ENCODE measurements around the gene NPPA.

NPPA gene

GRCh38 chr1:11841245-11842153, 6.1 kb downstream of the NPPA start:
- peak; percentile 33 for DNase-seq

- DNase-seq, result no peak
Measured at GRCh38 chr1:11839727-11840705, 7.6 kb downstream of the NPPA start.

GRCh38 chr1:11838349-11839272, 9.0 kb downstream of the NPPA start:
- peak; percentile 1 for DNase-seq

- DNase-seq, result no peak
Measured at GRCh38 chr1:11837767-11838348, 9.7 kb downstream of the NPPA start.

DNA sequence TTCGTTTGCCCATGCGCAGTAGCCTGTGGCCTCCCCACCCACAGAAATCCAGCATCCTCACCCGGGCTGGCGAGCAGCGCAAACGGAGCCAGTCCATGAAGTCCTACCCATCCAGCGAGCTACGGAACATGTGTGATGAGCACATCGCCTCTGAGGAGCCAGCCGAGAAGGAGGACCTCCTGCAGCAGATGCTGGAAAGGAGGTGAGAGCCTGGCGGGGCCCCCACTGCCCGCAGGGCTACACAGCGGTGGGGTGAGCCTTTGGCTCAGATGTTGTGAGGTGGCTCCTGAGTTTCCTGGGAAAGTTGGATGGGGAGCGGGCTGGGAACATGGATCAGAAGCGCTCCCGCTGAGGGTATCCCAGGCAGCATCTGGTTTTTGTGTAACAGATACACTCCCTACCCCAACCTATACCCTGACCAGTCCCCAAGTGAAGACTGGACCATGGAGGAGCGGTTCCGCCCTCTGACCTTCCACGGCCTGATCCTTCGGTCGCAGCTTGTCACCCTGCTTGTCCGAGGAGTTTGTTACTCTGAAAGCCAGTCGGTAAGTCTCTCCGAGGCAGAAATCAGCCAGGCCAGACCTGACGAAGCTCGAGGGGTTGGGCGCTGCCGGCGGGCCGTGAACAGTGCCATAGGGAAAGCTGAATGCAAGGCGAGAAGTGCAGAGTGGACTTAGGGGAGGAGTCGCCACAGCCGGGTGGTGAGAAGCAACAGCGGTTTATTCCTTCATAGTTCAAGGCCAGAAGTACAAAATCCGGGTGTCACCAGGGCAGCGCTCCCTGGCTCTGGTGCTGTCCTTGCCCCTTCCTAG, 10.4 kb downstream of the NPPA start:
- DNase-seq, result no peak

GRCh38 chr1:11835441-11836225, 11.9 kb downstream of the NPPA start:
- DNase-seq, result no peak

DNA sequence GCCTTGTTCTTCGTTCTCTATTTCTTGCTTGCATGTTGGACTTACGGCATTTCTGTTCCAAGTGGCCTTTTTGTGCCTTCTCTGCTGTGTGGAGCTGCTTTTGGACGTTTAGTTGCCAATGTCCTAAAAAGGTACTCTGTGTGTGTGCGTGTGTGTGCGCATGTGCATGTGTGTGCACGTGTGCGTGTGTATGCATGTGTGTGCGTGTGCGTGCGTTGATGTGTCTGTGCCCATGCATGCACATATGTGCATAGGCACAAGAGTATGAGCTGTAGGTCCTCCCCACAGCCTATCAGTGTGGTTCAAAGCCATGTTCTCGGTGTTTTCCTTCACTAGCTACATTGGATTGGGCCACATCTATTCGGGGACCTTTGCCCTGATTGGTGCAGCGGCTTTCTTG, 13.7 kb downstream of the NPPA start:
- no peak for DNase-seq

DNA sequence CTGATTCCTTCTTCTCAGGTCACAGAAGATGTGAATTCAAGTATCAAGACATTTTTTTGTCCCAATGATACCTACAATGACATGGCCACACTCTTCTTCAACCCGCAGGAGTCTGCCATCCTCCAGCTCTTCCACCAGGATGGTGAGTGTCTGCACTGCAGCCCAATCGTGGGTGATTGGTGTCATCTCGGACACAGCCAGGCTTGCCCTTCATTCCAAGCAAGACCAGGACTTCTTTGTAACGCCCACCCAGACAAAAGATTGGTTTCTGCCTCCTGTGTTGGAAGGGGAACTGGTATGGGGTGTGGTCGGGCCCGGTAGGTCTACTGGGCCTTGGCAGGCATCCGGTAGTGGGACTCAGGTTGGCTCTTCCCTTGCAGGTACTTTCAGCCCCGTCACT, 14.1 kb downstream of the NPPA start:
- DNase-seq, result no peak

DNA sequence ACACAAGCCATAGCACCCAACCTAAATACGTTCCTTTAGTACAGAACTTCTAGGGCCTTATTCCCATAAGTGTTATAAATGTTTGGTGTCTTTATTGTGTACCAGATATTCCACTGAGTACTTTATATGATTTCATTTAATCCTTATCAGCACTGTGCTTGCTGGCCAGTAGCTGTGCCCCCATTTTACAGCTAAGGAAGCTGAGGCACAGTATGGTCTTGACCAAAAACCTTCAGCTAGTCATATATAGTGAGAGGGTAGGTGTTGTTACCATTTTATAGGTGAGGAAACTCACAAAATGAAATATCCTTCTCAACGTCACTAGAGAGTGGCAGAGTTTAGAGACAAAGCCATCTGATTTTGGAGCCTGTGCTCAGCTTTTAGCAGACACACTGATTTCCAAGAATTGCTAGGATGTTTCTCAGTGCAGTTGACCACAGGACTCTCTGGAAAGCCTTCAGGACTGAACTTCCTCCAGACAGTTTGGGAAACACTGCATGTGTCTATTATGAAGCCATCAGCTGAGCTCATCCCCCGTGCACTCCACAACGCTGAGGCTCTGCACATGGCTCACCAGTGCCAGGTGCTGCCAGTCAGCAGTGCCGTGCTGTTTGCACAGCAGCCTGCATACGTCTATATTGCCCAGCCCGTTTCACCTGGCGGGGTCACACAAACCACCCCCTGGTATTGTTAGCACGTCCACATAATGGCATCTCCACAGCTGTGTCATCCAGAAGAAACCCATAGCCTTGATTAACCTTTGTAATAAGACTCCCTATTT, 15.4 kb downstream of the NPPA start:
- peak; percentile 70 for DNase-seq

DNA sequence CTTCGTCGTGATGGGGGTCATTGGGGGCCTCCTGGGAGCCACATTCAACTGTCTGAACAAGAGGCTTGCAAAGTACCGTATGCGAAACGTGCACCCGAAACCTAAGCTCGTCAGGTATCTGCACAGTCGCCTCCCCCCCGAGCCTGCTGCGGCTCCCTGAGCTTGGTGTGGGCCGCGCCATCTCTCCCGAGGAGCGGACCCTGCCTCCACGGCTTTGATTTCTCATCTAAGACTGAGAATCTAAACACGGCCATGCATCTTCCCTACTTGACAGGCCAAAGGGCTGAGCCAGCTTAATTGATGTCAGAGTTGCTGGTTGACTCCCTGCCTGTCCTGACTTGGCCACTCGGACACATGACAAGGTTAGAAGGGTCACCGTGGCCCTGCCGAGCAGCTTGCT, 19.1 kb downstream of the NPPA start:
- DNase-seq, result no peak

GRCh38 chr1:11826946-11827345, 20.6 kb downstream of the NPPA start:
- no peak for DNase-seq

DNA sequence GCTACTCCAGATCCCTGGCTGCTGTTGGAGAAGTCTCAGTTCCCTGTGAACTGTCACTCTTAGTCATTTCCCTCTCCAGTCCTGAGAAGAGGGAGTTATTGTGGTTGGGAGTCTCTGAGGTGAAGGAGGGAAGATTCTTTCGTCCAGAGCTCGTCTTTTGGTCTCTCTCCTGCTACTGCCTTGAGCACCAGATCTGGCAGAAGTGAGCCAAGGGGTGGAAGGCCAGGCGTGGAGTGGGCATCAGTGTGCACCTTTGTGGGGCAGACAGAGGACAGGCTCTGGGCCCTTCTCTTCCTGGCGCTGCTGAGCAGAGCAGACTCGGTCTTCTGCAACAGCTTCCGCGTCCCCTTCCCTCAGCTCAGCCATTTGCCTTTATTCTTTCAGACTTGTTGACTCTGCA, 22.5 kb downstream of the NPPA start:
- DNase-seq, result no peak

DNA sequence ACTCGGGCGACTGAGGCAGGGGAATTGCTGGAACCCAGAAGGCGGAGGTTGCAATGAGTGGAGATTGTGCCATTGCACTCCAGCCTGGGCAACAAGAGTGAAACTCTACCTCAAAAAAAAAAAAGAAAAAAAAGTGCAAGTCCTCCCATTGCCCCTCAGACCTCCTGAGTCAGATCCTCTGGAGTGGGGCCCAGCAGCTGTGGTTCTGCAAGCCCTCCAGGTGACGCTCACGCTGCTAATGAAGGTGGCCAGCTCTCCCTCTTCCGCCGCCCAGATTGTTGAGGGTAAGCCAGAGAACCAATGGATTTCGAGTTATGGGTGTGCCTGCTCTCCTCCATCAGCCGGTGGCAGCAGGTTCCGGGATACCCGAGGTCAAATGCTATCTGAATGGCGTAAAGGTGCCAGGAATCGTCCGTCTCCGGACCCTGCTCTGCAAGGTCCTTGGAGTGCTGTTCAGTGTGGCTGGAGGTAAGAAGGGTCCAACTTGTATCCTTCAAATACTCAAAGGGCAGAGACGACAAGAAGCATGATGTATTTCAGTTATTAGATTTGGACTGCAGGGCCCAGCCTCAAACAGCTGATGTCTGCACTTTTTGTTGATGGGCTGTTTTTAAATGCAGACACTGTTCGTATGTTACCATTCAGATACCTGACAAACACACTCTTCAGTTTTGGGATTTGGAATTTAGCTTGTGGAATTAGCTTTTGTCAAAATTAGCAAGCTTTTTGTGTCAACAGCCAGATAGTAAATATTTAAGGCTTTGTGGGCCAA, 24.0 kb downstream of the NPPA start:
- DNase-seq, result no peak

DNA sequence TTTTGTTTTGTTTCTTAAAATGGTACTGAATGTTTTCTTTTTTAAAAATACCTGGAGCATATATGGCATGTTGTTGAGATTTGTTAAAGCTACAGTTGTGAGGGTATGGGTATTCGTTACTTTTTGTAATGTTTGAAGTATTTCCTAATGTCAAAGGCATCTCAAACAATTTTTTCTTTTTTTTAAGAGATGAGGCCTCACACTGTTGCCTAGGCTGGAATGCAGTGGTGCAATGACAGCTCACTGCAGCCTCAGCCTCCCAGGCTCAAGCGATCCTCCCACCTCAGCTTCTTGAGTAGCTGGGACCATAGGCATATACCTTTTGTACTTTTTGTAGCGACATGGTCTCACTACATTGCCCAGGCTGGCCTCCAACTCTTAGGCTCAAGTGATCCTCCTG, 25.5 kb downstream of the NPPA start:
- DNase-seq, result no peak

DNA sequence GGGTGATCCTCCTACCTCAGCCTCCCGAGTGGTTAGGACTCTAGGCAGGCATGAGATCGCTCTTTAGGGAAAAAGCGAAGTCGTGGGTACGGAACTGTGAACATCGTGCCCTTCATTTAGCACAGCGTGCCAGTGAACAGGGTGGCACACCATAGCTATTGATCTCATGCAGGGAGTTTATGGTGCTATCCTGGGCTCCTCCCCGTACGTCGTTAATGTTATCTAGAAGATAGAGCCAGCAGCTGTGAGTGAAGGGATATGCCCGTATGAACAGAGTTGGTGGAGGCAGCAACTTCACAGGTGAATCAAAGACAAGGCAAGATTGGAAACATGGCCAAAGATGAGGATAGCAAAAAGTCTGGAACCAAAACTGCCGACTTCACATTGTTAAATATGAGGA, 30.4 kb downstream of the NPPA start:
- DNase-seq, result no peak

DNA sequence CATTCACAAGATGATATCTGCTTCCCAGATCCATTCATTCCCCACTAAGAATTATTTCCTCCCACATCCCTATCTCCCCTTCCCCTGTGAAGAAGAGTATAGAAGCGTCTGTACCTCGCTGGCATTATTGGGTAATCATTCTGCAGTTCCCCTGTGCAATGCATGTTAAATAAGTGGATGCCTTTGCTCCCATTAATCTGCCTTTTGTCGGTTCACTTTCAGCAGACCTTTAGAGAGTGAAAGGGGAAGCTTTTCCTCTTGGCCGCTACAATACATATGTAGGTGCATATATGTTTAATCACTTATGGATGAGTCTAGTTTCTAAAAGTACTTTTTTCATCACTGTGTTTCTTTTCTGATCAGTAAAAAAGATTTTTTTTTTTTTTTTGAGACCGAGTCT, 34.6 kb downstream of the NPPA start:
- DNase-seq, result no peak

GRCh38 chr1:11807133-11807532, 40.5 kb downstream of the NPPA start:
- DNase-seq, result no peak

DNA sequence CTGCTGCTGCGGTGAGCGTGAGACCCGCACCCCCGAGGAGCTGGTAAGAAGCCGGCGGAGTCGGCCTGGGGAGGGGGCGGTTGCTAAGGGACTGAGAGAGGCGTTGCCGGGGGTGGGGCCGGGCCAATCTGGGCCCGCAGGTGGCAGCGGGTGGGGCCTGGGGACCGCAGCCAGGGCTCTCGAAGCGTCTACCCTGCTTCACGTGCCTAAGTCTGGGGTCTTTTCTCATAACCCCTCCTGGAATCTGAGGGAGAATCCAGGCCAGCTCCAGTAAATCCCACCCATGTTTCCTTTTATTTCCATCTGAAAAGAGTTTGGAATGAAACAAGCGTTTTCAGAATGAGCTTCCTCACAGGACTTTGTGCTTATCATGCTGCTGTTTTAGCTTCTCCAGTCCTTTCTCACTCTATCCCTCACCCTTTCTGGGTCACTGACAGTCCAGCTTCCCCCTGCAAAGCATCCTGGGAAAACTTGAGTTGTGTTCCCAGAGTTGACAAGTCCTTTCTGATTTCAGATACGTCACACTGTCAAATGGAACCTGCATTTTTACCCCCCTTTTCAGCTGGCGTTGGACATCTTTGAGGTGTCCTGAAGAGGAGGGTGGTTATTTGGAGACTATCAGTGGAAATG, 41.2 kb downstream of the NPPA start:
- no peak for DNase-seq

Data from NCI-H774 (cell line).